HG03039 (cell line): Measurements from ENCODE around the gene EMC7.
"Not testable (repeated sequence)": the region's sequence is repeated elsewhere in the genome, so short reads cannot be mapped to it uniquely, and the experiment has no call there.

Experiments
- ATAC-seq: cut with Tn5 transposase; IDR thresholded peaks from one replicate; pipeline ENCODE4 v1.9.1; 2021; ENCODE audit warnings: mild to moderate bottlenecking, moderate library complexity; ENCODE audit not compliant: unreplicated experiment

EMC7 gene

GRCh38 chr15:34085746-34086145, 15.9 kb downstream of the EMC7 start:
- ATAC-seq = no peak

DNA sequence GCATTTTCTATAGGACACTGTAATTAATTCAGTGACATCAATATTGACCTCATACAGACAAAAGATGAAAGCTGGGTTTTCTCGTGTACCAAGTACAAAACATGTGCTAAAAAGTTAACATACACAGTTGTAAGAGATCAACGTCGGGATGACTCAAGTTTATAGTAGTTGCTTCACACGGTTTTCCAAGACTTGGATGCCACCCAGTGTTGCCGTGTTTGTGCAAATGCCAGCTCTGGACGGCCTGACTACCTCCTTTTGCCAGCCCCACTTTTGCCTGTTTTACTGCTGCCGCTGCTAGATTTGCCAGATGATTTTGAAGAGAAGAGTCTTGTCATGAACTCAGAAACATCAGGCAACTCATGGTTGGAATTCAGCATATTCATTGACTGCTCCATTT, 17.6 kb downstream of the EMC7 start:
- no peak for ATAC-seq

DNA sequence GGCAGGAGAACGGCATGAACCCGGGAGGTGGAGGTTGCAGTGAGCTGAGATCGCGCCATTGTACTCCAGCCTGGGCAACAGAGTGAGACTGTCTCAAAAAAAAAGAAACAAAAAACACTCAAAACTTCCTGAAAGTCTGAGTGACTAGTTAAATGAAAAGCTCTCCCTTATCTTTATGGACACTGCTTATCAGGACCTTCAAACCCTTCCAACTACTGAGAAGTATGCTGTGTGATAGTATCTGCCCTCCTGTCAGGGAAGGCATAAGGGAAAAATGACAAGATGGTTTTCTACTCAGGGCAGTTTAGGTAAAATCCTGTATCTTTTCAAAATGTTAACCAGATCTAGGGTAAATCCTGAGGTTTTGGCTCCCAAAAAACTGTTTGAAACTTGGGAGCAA, 21.8 kb downstream of the EMC7 start:
- ATAC-seq = no peak

DNA sequence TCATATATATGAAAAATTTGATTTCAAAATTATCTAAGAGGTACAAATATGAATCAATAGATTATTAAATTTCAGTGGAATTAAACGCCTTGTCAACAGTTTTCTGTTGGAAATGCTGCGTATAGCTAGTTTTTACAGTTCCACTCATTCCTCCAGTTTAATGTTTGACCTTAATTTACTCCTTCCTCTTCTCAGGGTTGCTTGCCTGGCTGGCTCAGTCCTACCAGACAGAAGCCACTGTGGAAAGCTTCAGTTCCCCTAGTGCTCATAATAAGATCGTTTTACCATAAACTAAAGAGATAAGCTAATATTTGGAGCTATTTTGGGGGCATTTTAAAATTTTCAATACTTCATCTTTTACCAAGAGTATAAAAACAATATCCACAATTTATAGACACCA, 22.8 kb downstream of the EMC7 start:
- no peak for ATAC-seq

GRCh38 chr15:34076785-34077184, 24.9 kb downstream of the EMC7 start:
- no peak for ATAC-seq

DNA sequence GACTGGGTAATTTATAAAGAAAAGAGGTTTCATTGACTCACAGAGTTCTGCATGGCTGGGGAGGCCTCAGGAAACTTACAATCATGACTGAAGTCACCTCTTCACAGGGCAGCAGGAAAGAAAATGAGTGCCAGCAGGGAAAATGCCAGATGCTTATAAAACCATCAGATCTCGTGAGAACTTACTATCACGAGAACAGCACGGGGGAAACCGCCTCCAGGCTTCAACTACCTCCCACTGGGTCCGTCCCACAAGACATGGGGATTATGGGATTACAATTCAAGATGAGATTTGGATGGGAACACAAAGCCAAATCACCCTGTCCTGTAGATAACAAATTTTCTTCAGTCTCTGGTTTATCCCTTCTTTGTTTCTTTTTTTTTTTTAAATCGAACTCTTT, 31.7 kb downstream of the EMC7 start:
- no peak for ATAC-seq

- no peak for ATAC-seq
Measured at GRCh38 chr15:34065941-34066340, 35.7 kb downstream of the EMC7 start.

GRCh38 chr15:34065261-34065660, 36.4 kb downstream of the EMC7 start:
- no peak for ATAC-seq

DNA sequence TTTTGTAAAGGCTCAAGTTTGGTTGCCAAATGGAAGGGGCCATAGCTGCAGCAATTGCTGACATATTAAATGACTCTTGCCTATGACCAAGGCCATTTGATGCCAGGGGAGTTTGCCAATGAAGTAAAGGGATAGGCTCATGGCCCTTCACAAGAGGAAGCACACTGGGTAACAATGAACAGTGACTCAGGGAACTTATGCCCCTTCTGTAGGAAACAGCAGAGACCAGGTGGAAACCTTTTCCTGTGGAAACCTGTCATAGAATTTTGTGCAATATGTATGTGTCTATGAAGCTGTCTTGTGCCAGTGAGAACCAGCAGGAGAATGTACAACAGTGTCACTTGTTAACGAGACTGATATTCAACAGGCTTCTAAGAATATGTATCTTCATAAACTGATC, 37.2 kb downstream of the EMC7 start:
- no peak for ATAC-seq

DNA sequence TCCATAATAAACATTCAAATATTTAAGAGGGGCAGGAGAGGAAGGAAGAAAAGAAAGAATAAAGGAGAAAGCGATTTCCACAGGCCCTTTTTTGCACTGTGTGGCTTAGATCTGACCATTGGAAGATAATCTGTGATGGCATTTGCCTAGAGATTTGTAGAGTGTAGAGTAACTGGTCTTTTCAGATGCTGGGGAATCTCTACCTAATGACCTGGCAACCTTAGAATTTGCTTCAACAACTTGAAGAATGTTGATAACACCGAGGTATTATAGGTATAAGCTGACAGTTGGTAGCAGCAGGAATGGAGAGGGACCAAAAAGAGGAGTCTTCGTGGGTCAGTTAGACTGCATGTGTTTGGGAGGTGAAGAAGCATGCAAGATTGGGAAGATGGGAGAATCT, 41.7 kb downstream of the EMC7 start:
- no peak for ATAC-seq

- no peak for ATAC-seq
Measured at GRCh38 chr15:34059476-34059875, 42.2 kb downstream of the EMC7 start.

GRCh38 chr15:34056911-34057310, 44.8 kb downstream of the EMC7 start:
- no peak for ATAC-seq

- ATAC-seq = no peak
Measured at GRCh38 chr15:34055868-34056595, 45.6 kb downstream of the EMC7 start.

DNA sequence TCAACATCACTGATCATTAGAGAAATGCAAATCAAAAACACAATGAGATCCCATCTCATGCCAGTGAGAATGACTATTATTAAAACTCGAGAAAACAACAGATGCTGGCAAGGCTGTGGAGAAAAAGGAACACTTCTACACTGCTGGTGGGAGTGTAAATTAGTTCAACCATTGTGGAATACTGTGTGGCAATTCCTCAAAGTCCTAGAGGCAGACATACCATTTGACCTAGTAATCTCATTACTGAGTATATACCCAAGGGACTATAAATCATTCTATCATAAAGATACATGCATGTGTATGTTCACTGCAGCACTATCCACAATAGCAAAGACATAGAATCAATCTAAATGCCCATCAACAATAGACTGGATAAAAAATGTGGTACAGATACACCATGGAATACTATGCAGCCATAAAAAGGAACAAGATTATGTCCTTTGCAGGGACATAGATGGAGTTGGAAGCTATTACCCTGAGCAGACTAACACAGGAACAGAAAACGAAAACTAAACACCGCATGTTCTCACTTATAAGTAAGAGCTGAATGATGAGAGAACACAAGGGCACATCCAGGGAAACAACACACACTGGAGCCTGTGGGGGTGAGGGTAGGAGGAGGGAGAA, 47.5 kb downstream of the EMC7 start:
- ATAC-seq = no peak

DNA sequence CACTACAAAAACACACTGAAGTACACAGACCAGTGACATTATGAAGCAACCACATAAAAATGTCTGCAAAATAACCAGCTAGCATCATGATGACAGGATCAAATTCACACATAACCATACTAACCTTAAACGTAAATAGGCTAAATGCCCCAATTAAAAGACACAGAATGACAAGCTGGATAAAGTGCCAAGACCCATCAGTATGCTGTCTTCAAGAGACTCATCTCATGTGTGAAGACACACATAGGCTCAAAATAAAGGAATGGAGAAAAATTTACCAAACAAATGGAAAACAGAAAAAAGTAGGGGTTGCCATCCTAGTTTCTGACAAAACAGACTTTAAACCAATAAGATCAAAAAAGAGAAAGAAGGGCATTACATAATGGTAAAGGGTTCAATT, 51.3 kb downstream of the EMC7 start:
- not testable (repeated sequence) for ATAC-seq

DNA sequence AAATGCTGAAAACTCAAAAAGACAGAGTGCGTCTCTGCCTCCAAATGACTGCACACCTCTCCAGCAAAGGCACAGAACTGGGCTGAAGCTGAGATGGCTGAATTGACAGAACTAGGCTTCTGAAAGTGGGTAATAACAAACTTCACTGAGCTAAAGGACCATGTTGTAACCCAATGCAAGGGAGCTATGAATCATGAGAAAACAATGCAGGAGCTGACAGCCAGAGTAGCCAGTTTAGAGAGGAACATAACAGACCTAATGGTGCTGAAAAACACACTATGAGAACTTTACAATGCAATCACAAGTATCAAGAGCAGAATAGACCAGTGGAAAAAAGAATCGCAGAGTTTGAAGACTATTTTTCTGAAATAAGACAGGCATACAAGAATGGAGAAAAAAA, 52.5 kb downstream of the EMC7 start:
- ATAC-seq = no peak

DNA sequence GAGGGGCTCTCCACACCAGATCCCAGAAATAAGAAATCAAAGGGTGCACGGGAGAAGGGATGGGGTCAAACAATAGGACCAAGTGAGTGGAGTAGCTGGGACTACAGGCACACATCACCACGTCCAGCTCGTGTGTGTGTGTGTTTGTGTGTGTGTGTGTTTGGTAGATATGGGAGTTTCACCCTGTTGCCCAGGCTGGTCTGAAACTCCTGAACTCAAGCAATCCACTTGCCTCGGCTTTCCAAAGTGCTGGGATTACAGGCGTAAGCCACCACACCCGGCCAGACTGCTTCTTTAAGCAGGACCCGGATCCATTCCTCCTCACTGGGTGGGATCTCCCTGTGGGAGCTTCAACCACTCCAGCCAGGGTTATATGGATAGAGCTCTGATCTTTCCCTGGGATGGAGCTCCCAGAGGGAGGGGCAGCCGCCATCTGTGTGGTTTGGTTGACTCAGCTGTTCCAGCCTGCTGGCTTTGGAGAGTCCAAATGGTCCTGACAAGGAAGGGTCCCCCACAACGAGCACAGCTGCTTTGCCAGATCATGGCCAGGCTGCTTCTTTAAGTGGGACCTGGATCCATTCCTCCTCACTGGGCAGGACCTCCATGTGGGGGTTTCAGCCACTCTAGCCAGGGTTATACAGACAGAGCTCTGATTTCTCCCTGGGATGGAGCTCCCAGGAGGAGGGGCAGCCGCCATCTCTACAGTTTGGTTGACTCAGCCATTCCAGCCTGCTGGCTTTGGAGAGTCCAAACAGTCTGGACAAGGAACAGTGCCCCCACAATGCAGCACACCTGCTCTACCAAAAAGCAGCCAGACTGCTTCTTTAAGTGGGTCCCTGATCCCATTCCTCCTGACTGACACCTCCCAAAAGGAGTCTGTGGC, 53.5 kb downstream of the EMC7 start:
- no peak for ATAC-seq

- ATAC-seq = no peak
Measured at GRCh38 chr15:34046471-34047145, 55.1 kb downstream of the EMC7 start.

- no peak for ATAC-seq
Measured at GRCh38 chr15:34043813-34044212, 57.8 kb downstream of the EMC7 start.

DNA sequence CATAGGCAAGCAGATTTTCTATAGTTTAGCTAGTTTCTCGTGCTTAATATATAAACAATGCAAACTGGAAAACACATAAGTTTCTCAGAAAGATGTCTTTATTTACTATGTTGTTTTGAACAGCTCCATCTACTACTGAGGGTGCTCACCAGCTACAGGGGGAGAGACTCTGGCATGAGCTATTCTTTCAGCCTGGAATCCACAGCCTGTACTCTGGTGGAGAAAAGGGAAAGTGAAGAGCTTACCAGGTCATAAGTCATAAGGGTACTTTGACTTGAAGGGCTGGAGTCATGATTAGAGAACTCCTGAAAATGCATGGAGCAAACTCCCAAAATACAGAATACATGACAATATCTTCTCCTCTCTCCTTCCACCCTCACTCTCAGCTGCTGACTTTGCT, 58.3 kb downstream of the EMC7 start:
- no peak for ATAC-seq

GRCh38 chr15:34039790-34040113, 61.9 kb downstream of the EMC7 start:
- no peak for ATAC-seq
